NT2/D1 (cell line): ENCODE data around the gene RSAD2.

Experiments used
- DNase-seq: peaks from one replicate; pipeline ENCODE4 v3.0.0-alpha.2; 2011; ENCODE audit warnings: low read depth, low spot score
- H3K27me3 ChIP-seq: 2 replicates; pipeline ENCODE4 v1.6.0; 2011; ENCODE audit warnings: mild to moderate bottlenecking; ENCODE audit not compliant: insufficient read length, insufficient read depth
- H3K36me3 ChIP-seq: 2 replicates; pipeline ENCODE4 v1.6.1; 2011; ENCODE audit warnings: mild to moderate bottlenecking, low read length, mixed read lengths; ENCODE audit not compliant: insufficient read depth, insufficient read length
- H3K4me1 ChIP-seq: 2 replicates; pipeline ENCODE4 v1.5.1; 2011; ENCODE audit not compliant: insufficient read depth, insufficient read length
- H3K4me3 ChIP-seq: 2 replicates; pipeline ENCODE4 v1.5.1; 2011; ENCODE audit warnings: low read depth; ENCODE audit not compliant: insufficient read length
- H3K9ac ChIP-seq: 2 replicates; pipeline ENCODE4 v1.6.0; 2011; ENCODE audit warnings: low read depth; ENCODE audit not compliant: insufficient read length
- H3K9me3 ChIP-seq: 2 replicates; pipeline ENCODE4 v1.5.1; 2011; ENCODE audit warnings: mild to moderate bottlenecking, low read length; ENCODE audit not compliant: insufficient read depth
- SUZ12 ChIP-seq: IDR thresholded peaks from 2 replicates; pipeline ENCODE4 v1.6.1; 2011; ENCODE audit not compliant: insufficient read length, insufficient read depth; ENCODE audit errors: extremely low read depth
- YY1 ChIP-seq: IDR thresholded peaks from 2 replicates; pipeline ENCODE4 v1.6.1; 2011; ENCODE audit not compliant: insufficient read length, insufficient read depth
- ZNF274 ChIP-seq: IDR thresholded peaks from 2 replicates; pipeline ENCODE4 v1.6.1; 2011; ENCODE audit warnings: mild to moderate bottlenecking, low read depth, low read length

RSAD2 gene

GRCh38 chr2:6928452-6928851 is 50.9 kb downstream of the RSAD2 start:
- no peak overlapping the region for H3K4me3 ChIP-seq
- no peaks in the 10 kb centered on the region for H3K4me1 ChIP-seq
- TF ChIP-seq YY1 (no peak), ZNF274 (no peak), SUZ12 (no peak)
- no peaks in the 10 kb centered on the region for H3K27me3 ChIP-seq
- H3K9me3 ChIP-seq, result no peaks in the 10 kb centered on the region
- DNase-seq, result no peak
- peaks cover 3% of the 10 kb centered on the region for H3K36me3 ChIP-seq
- H3K9ac ChIP-seq, result no peak overlapping the region

GRCh38 chr2:6929196-6929819 is 51.7 kb downstream of the RSAD2 start:
- Histone ChIP-seq H3K36me3 (peaks cover 3% of the 10 kb centered on the region), H3K4me3 (no peak overlapping the region), H3K4me1 (no peaks in the 10 kb centered on the region), H3K27me3 (no peaks in the 10 kb centered on the region), H3K9ac (no peak overlapping the region), H3K9me3 (no peaks in the 10 kb centered on the region)
- TF ChIP-seq SUZ12 (no peak), YY1 (no peak), ZNF274 (no peak)
- no peak for DNase-seq

- Histone ChIP-seq H3K4me1 (no peaks in the 10 kb centered on the region), H3K36me3 (no peaks in the 10 kb centered on the region), H3K27me3 (no peaks in the 10 kb centered on the region), H3K9ac (no peak overlapping the region), H3K4me3 (no peak overlapping the region), H3K9me3 (no peaks in the 10 kb centered on the region)
- TF ChIP-seq YY1 (no peak), ZNF274 (no peak), SUZ12 (no peak)
- DNase-seq, result no peak
Measured at GRCh38 chr2:6930923-6931647, 53.5 kb downstream of the RSAD2 start.

- H3K4me1 ChIP-seq, result no peaks in the 10 kb centered on the region
- H3K9ac ChIP-seq, result no peak overlapping the region
- no peak overlapping the region for H3K4me3 ChIP-seq
- H3K36me3 ChIP-seq, result no peaks in the 10 kb centered on the region
- no peak for DNase-seq
- TF ChIP-seq YY1 (no peak), ZNF274 (no peak), SUZ12 (no peak)
- no peaks in the 10 kb centered on the region for H3K9me3 ChIP-seq
- H3K27me3 ChIP-seq, result no peaks in the 10 kb centered on the region
Measured at GRCh38 chr2:6931753-6932152, 54.2 kb downstream of the RSAD2 start.

- H3K9ac ChIP-seq, result no peak overlapping the region
- DNase-seq, result no peak
- H3K36me3 ChIP-seq, result no peaks in the 10 kb centered on the region
- H3K27me3 ChIP-seq, result no peaks in the 10 kb centered on the region
- H3K4me3 ChIP-seq, result no peak overlapping the region
- no peaks in the 10 kb centered on the region for H3K4me1 ChIP-seq
- H3K9me3 ChIP-seq, result no peaks in the 10 kb centered on the region
- TF ChIP-seq ZNF274 (no peak), YY1 (no peak), SUZ12 (no peak)
Measured at GRCh38 chr2:6932206-6932605, 54.6 kb downstream of the RSAD2 start.

GRCh38 chr2:6932828-6933227 is 55.3 kb downstream of the RSAD2 start:
- no peaks in the 10 kb centered on the region for H3K27me3 ChIP-seq
- no peak overlapping the region for H3K4me3 ChIP-seq
- no peak overlapping the region for H3K9ac ChIP-seq
- H3K9me3 ChIP-seq, result no peaks in the 10 kb centered on the region
- DNase-seq, result no peak
- H3K36me3 ChIP-seq, result no peaks in the 10 kb centered on the region
- no peak for TF ChIP-seq ZNF274
- no peak for TF ChIP-seq YY1
- no peak for TF ChIP-seq SUZ12
- H3K4me1 ChIP-seq, result no peaks in the 10 kb centered on the region

GRCh38 chr2:6933911-6934310 is 56.3 kb downstream of the RSAD2 start:
- no peak for TF ChIP-seq SUZ12
- TF ChIP-seq YY1, result no peak
- no peak for TF ChIP-seq ZNF274
- Histone ChIP-seq H3K27me3 (no peaks in the 10 kb centered on the region), H3K9me3 (no peaks in the 10 kb centered on the region), H3K4me3 (no peak overlapping the region), H3K9ac (no peak overlapping the region), H3K36me3 (no peaks in the 10 kb centered on the region), H3K4me1 (no peaks in the 10 kb centered on the region)
- no peak for DNase-seq
